ENCODE data around the gene FASTKD3. TPM values are rescaled to one million over a fixed set of nuclear protein-coding genes. Genes with fewer than 3 reads are reported as not detected.

Gene FASTKD3
- total and polyA plus RNA-seq, 2 of the 4 experiments (the other 2 are of a cell fraction): 8.4 to 12.7 TPM

GRCh38 chr5:7902666-7903625 lies 34.1 kb upstream of the FASTKD3 start (continued):
- no peak for TF ChIP-seq RCOR1 (IDR thresholded peaks at IDR 0.05; ENCODE audit: insufficient replicate concordance, low read length)

- no peak overlapping the region for H3K4ac ChIP-seq (ENCODE audit: low read depth, low read length)
- 0 out of 2 replicates have a peak, but pooled peaks cover 3% of the 10 kb centered on the region for H3K9me1 ChIP-seq (ENCODE audit: insufficient read depth, low read length)
- no peak overlapping the region for H2AK5ac ChIP-seq (ENCODE audit: low read depth, low read length)
- H3K14ac ChIP-seq (replicated peaks; ENCODE audit: low read depth, low read length): no peak overlapping the region
- H3K56ac ChIP-seq (ENCODE audit: extremely low read depth, insufficient read depth, low read length): no peak overlapping the region
- no TSS peak for BruUV-seq (replicated peaks)
- intact Hi-C loops (cut with micrococcal nuclease): no loop called here
- H4K20me1 ChIP-seq (ENCODE audit: insufficient read depth, low read length): no peaks in the 10 kb centered on the region
- H3K4me1 ChIP-seq (ENCODE audit: control insufficient read depth, insufficient read depth, low read length): peaks cover 10% of the 10 kb centered on the region
- H2BK20ac ChIP-seq (ENCODE audit: low read depth, low read length): no peak overlapping the region
- H3K79me1 ChIP-seq (ENCODE audit: low read depth in 1 of 2, low read length in 2 of 2): no peaks in the 10 kb centered on the region
- H2AFZ ChIP-seq (replicated peaks; ENCODE audit: low read length, poor library complexity): no peak overlapping the region
- POLR2A ChIA-PET (ENCODE audit: unreplicated experiment): no interaction called here
- H2AK9ac ChIP-seq (replicated peaks; ENCODE audit: low read depth, low read length, poor library complexity): no peak overlapping the region
- no peaks in the 10 kb centered on the region for H3K9me3 ChIP-seq (ENCODE audit: control insufficient read depth, insufficient read depth, low read length)
- H3K4me3 ChIP-seq (ENCODE audit: insufficient read depth, low read depth, low read length): no peak overlapping the region
- H3K36me3 ChIP-seq (ENCODE audit: control insufficient read depth, insufficient read depth, low read length): peaks cover 25% of the 10 kb centered on the region
- in situ Hi-C loops (cut with MboI; ENCODE audit: low sequenced_read_pairs): no loop called here
- CTCF ChIA-PET: no interaction called here
- no peak overlapping the region for H4K8ac ChIP-seq (ENCODE audit: low read depth in 2 of 2, low read length in 2 of 2)
- no peak overlapping the region for H2BK120ac ChIP-seq (ENCODE audit: low read depth, low read length)
- TF ChIP-seq RAD21 (IDR thresholded peaks at IDR 0.05; ENCODE audit: low read length) (no peak), MAFK (IDR thresholded peaks at IDR 0.05; ENCODE audit: low read depth, low read length) (no peak), RCOR1 (IDR thresholded peaks at IDR 0.05; ENCODE audit: insufficient replicate concordance, low read length) (no peak), USF2 (IDR thresholded peaks at IDR 0.05; ENCODE audit: low read depth, low read length) (no peak), MXI1 (IDR thresholded peaks at IDR 0.05; ENCODE audit: borderline replicate concordance, low read depth, low read length) (no peak), NFE2L2 (IDR thresholded peaks at IDR 0.05; ENCODE audit: low read depth, low read length) (no peak), RFX5 (IDR thresholded peaks at IDR 0.05; ENCODE audit: low read depth, low read length) (no peak), CTCF (conservative IDR thresholded peaks at IDR 0.05; ENCODE audit: low read depth, low read length) (no peak), BHLHE40 (IDR thresholded peaks at IDR 0.05; ENCODE audit: low read depth, low read length) (no peak), POLR2A (IDR thresholded peaks at IDR 0.05; ENCODE audit: low read depth, low read length) (no peak), FOS (IDR thresholded peaks at IDR 0.05; ENCODE audit: low read depth, low read length) (no peak), SMC3 (IDR thresholded peaks at IDR 0.05; ENCODE audit: low read depth, low read length) (no peak)
- no peak overlapping the region for H4K91ac ChIP-seq (ENCODE audit: insufficient read depth, low read depth, low read length)
- ATAC-seq (ENCODE audit: low read depth) (no peak; the same call in 1 of the 2 replicates), DNase-seq (no peak)
- H3K9ac ChIP-seq (ENCODE audit: low read depth, low read length): no peak overlapping the region
- no peak overlapping the region for H3K23ac ChIP-seq (ENCODE audit: low read depth, low read length)
- H3K27me3 ChIP-seq (ENCODE audit: control insufficient read depth, insufficient read depth, low read length): no peaks in the 10 kb centered on the region
- H2BK5ac ChIP-seq (ENCODE audit: low read depth, low read length, poor library complexity, severe bottlenecking): no peak overlapping the region
- H3K18ac ChIP-seq (ENCODE audit: low read depth, low read length): no peak overlapping the region
- H2BK15ac ChIP-seq (ENCODE audit: low read depth, low read length): no peak overlapping the region
- no peak overlapping the region for H4K5ac ChIP-seq (ENCODE audit: low read depth, low read length)
- dilution Hi-C loops (cut with HindIII; ENCODE audit: low sequenced_read_pairs, unreplicated experiment): no loop called here
- no CpG with 5 or more reads among the region's 3 CpGs for WGBS, 2 experiments (ENCODE audit: extremely low coverage in 2 of 2, insufficient read length in 1 of 2)
- H3K27ac ChIP-seq (ENCODE audit: insufficient read depth, low read length): no peak overlapping the region
- no peak overlapping the region for H3K4me2 ChIP-seq (ENCODE audit: low read depth, low read length)
Measured at GRCh38 chr5:7902201-7902600, 33.4 kb upstream of the FASTKD3 start.

Data from IMR-90 (cell line).